HUDEP-2 (cell line): Measurements from ENCODE around the gene NDUFV2.

Source experiments
- DNase-seq, 76 experiments: peaks; one replicate each; lab custom pipeline; 2025; ENCODE audit not compliant: unreplicated experiment in 76 of 76; lab: John Stamatoyannopoulos, UW

The NDUFV2 gene

DNA sequence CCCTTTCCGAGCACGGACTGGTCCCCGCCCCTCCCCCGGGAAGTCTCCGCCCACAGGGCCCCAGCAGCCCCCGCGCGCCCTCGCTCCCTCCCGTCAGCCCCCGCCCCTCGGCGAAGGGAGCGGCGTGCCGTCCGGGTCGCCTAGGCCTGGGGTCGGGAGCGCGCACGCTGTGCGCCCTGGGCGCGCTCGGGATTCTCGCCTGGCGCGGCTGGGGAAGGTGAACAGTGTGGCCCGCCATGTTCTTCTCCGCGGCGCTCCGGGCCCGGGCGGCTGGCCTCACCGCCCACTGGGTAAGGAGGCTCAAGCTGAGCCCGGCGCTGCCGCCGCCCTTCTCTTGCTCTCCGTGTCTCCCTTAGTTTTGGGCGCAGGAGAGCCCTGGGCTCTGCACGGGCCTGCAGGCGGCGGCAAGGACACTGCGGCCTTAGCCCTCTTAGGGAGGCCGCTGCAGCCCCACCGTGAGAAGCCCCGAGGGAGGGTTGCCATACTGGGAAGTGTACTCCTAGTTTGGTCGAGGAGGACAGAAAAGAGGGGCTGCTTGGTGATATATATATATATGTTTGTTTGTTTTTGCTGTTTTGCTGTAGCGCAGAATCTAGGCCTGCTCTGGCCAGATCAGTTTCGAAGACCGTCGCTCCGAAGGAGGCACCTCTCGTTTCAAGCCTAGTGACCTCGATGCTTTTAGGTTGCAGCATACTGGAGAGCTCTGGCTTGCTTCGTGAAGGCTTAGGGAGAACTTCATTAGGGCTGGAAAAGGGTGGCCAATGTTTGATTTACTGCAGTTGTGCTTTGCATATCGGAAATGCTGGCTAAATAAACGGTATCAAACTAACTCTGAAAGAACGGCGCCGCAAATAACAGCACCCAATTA, at the start of gene NDUFV2:
Gene NDUFV2 (plus strand): TSS at position 192 of the 868 bp plus-strand sequence. CDS start 45 bp downstream, at position 237.
- peak in 74 of 76 experiments; percentile 7 to 99 (median 83) for DNase-seq

- DNase-seq, result no peak
Measured at GRCh38 chr18:9053814-9054213, 48.7 kb upstream of the NDUFV2 start.

DNA sequence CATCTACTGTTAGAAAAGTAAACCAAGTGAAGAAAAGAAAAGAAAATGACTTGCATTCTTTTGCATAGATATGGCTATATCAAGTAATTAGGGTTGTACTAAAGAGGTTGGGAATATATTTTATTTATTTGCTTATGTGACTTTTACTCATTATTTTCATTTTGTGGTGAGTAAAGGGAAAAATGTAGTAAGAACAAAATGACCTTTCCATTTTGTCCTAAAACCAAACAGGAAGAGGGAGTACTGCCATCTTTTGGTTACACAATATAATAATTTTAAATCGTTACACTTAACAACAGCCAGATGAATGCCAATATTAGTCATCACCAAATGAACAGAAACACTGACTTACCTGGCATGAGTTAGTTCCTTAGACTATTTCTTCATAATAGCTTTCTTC, 47.3 kb upstream of the NDUFV2 start:
- peak in 13 of 76 experiments; percentile 0 to 56 (median 11) for DNase-seq

DNA sequence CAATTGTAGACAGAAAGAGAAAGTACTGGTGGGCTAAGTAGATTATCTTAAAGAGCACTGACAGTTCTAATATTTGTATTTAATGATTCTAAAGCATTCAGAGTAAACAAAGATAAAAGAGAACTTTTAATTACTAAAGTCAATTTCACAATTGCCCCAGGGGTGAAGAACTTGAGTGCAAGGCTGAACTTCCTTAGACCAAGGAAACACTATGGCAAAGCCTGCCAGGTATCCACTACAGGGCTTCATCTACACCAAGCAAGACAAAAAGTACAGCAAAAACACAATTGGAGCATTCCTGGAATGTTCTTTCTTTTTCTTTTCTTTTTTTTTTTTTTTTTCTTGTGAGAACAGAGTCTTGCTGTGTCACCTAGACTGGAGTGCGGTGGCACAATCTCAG, 46.9 kb upstream of the NDUFV2 start:
- DNase-seq, result no peak

DNA sequence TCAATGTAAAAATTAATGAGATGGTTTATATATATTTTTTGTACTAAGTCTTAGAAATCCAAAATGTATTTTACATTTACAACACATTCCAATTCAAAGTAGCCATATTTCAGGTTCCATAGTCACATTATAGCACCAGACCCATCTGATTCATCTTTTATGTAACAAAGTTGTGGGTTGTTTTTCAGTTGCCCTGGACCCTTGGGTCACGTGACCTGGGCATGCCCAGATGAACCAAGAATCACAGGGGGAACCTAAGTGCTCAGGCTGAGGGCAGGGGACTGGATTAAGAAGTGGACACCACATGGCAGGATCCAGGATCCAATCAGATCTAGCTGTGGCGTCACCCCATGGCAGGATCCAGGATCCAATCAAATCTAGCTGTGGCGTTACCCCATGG, 44.9 kb upstream of the NDUFV2 start:
- no peak for DNase-seq

DNA sequence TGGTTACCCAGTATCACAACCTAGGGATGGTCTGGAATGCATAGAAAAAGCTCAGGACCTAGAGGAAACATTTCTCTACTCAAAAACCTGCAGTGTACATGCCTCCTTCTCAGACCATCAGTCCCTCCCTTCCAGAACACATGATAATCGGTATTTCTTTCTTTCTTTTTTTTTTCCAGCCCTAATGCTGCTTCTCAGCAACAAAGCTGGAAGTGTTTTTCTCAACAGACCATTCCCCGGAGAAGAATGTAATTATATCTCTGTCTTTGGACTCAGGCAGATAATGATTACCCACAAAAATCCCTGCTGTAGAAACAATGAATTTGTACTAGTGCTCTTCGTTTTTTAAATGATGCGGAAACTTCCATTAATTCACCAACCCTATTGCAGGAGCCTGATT, 44.1 kb upstream of the NDUFV2 start:
- DNase-seq, result no peak

GRCh38 chr18:9062418-9062751, 40.1 kb upstream of the NDUFV2 start:
- no peak for DNase-seq

GRCh38 chr18:9065864-9066263, 36.6 kb upstream of the NDUFV2 start:
- DNase-seq, result no peak

- DNase-seq, result no peak
Measured at GRCh38 chr18:9066358-9066757, 36.1 kb upstream of the NDUFV2 start.

DNA sequence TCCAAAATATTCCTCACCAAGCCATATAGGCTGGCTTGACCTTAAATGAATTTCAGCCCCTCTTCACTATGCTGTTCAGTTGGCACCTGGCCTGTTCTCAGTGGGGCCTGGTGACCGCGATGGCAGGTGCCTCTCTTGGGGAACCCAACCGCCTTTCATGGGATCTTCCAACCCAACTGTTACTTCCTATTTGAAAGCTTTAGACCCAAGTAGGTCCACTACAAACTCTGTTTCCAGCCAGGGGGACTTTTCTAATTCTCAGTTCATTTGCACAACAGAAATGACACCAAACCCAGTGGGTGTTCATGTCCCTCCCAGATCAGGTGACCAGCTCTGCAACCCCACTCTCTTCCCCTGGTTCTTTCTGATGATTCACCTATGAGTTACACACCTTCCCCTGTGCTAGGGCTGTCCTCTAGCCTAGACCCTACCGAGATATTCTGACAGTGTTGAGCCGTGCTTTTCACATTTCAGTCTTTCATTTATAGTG, 35.6 kb upstream of the NDUFV2 start:
- DNase-seq, result no peak

DNA sequence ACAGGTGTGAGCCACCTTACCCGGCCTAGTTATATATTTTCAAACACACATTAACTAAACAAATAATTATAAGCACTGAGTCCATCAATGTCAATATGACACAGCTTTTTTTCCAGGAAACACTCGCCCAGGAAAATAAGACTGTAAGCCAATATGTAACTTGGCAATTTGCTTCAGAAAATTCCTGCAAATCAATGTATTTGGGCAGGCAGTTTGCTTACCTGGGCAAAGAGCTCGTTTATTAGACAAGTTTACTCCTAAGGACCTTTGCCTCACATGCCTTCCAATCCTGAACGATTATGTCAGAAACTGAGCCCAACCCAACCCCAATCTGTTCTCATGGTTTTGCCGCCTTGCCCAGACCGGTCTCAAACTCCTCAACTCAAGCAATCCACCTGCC, 34.7 kb upstream of the NDUFV2 start:
- no peak for DNase-seq

DNA sequence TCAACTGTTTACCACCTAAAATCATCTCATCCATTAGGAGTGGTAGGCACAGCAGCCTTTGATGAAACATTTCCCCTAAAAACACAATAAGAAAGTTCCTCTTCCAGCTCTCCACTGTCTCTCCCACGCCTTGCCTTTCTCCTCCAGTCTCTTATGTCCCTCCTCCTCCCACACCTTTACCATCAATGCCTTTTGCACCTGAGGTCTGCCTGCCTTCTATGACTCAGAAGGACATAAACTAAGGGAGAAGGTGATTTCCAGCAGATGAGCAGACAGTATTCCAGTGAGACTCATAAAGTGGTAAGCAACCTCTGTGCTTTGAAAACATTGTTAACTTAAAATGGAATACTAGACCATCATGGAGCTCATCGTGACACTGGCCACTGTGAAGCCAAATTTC, 34.2 kb upstream of the NDUFV2 start:
- DNase-seq, result no peak

DNA sequence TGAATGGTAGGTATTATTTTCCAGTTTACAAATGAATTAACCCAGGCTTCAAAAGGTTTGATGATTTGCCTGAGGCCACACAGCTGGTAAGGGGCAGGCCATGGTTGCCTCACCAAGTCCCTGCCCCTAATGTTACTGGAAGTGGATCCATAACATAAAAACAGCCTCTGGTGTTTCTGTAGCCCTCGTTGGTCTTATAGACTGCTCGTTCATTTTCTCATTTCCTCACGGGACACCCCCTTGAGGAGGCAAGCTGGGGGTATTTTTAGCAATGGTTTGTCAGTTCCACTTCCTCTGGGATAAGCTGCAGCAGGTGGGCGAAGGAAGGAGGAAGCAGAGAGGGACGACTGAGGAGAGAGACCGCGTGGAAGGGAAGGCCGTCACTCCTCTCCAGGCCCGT, 32.9 kb upstream of the NDUFV2 start:
- no peak for DNase-seq

DNA sequence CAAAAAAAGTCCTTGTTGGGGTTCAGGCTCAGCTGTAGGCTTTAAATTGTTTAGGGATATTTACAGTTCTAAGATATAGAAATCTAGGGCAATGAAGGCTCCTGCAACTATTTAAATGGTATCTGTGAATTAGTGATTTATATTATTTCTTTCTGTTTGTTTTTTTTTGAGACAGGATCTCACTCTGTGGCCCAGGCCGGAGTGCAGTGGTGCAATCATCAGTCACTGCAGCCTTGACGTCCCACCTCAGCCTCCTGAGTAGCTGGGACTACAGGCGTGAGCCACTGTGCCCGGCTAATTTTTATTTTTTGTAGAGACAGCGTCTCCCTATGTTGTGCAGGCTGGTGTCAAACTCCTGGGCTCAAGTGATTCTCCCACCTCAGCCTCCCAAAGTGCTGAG, 32.3 kb upstream of the NDUFV2 start:
- no peak for DNase-seq

GRCh38 chr18:9079818-9080528, 22.5 kb upstream of the NDUFV2 start:
- no peak for DNase-seq

DNA sequence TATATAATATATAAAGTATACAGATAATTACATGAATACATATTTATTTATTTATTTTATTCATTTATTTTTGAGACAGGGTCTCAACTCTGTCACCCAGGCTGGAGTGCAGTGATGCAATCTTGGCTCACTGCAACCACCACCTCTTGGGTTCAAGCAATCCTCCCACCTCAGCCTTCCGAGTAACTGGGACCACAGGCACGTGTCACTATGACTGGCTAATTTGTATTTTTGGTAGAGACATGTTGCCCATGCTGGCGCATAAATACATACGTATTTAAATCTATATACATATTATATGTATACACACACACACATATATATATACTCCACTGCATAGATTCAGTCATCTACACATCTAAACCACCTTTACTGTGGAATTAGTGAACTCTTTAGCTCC, 20.6 kb upstream of the NDUFV2 start:
- no peak for DNase-seq

DNA sequence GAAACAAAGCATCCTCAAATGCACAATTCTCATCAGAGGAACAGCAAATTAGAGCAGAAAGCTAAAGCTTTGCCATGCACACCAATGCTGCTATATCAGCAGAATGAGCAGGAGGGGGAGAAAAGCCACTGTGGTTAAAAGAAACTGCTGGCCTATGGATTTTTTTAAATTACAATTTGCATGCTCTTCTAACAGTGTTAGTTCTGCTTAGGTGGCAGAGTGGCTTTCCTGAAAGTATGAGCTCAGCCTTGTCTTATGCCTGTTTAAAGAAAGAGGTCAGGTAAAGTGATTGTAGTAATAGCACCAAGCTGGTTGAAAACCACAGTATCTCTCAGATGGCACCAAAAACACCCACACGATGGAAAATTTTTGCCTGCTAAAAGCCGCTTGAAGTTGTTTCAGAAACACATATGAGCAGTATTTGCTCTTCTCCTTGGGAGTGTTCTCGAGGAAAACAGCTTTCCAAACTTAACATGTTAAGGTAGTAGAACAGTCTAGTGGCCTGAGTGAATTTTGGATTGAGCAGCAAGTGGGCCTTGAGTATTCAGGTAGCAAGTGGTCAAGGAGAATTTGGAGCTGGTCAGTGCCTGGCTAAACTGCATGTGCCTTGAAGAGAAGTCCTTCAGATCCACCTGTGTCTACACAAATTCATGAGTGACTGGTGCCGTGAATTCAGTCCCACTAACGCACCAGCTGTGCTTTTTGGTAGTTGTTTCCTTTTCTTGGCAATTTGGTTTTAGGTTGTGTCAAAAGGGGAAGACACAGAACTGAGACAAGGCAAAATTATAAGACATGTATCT, 19.6 kb upstream of the NDUFV2 start:
- DNase-seq, result no peak

- DNase-seq, result no peak
Measured at GRCh38 chr18:9086015-9086414, 16.5 kb upstream of the NDUFV2 start.

DNA sequence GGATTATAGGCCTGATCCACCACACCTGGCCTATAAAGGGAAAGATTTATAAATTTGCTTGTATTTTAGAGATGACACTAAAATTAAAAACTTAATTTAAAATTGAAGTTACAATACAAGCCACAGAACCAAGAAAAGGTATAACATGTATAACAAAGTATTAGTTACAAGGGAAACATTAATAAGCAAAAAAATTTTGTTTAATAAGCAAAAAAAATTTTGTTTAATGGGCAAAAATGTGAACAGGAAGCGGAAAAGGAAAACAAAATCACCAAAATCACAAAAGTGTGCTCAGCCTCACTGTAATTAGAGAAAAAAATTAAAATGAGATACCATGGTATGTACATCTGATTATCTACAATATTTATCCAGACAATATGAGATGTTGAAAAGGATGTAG, 15.9 kb upstream of the NDUFV2 start:
- no peak for DNase-seq

DNA sequence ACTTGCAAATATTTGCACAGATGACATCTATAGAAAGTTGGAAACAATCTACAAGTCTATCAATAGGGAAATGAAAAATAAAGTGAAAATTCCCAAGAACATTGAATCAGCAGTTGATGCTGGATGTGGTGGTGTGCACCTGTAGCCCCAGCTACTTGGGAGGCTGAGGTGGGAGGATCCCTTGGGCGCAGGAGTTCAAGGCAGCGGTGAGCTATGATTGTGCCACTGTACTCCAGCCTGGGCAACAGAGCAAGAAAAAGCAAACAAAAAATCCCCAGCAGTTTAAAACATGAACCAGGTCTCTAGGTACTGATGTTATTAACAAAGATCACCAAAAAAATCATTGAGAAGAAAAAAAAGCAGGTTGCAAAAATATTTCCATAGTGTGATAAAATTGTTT, 15.4 kb upstream of the NDUFV2 start:
- no peak for DNase-seq

DNA sequence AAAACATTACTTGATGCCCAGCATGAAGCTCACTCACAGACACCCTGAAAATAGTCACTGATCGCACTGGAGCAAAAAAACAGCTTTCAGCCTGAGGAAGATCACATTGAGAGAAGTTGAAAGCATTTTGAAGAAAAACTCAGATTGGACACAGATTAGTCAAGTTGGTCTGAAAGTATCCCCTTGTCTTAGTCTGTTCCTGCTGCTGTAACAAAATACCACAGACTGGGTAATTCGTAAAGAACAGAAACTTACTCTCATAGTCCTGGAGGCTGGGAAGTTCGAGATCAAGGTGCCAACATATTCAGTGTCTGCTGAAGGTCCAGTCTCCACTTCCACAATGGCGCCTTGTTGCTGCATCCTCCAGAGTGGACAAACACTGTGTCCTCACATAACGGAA, 14.2 kb upstream of the NDUFV2 start:
- no peak for DNase-seq
